ENCODE data around the gene GNG7.

The GNG7 gene

GRCh38 chr19:2702170-2703076 is at the start of gene GNG7:
TSS of gene GNG7 (minus strand) at chr19:2702694. CDS start at chr19:2520688, 182,006 bp downstream.
- peak; percentile 94 for DNase-seq

GRCh38 chr19:2751438-2751830 is 48.9 kb upstream of the GNG7 start:
- no peak for DNase-seq

GRCh38 chr19:2750808-2751437 is 48.4 kb upstream of the GNG7 start:
- no peak for DNase-seq

GRCh38 chr19:2747349-2747748 is 44.9 kb upstream of the GNG7 start:
- DNase-seq = no peak

- DNase-seq = no peak
These were observed 41.6 kb upstream of the GNG7 start for GRCh38 chr19:2744113-2744512.

GRCh38 chr19:2743099-2743498 is 40.6 kb upstream of the GNG7 start:
- DNase-seq = no peak

GRCh38 chr19:2740314-2740656 is 37.8 kb upstream of the GNG7 start:
- DNase-seq = no peak

- peak; percentile 99 for DNase-seq
These were observed 37.3 kb upstream of the GNG7 start, which contains the start of gene SLC39A3 for GRCh38 chr19:2739602-2740313. TSS of gene SLC39A3 (minus strand) at chr19:2740017. CDS start at chr19:2737257, 2,760 bp downstream.

GRCh38 chr19:2736550-2737190 is 34.2 kb upstream of the GNG7 start:
- no peak for DNase-seq

- no peak for DNase-seq
These were observed 32.9 kb upstream of the GNG7 start for GRCh38 chr19:2735374-2735773.

GRCh38 chr19:2734589-2735288 is 32.2 kb upstream of the GNG7 start:
- no peak for DNase-seq

GRCh38 chr19:2733930-2734588 is 31.6 kb upstream of the GNG7 start:
- no peak for DNase-seq

- no peak for DNase-seq
These were observed 30.4 kb upstream of the GNG7 start for GRCh38 chr19:2732883-2733282.

- no peak for DNase-seq
These were observed 29.7 kb upstream of the GNG7 start for GRCh38 chr19:2732157-2732725.

- DNase-seq = no peak
These were observed 28.9 kb upstream of the GNG7 start for GRCh38 chr19:2731181-2731995.

GRCh38 chr19:2729943-2730818 is 27.7 kb upstream of the GNG7 start:
- DNase-seq = no peak

GRCh38 chr19:2728783-2729387 is 26.4 kb upstream of the GNG7 start:
- no peak for DNase-seq

GRCh38 chr19:2727640-2727944 is 25.1 kb upstream of the GNG7 start:
- no peak for DNase-seq

GRCh38 chr19:2726904-2727639 is 24.6 kb upstream of the GNG7 start:
- no peak for DNase-seq

Data from right hindlimb (tissue), 1 donor.